GM19467 (cell line): ENCODE measurements around the gene ASPRV1.

Experiments used
- ATAC-seq: cut with Tn5 transposase; IDR thresholded peaks from one replicate; pipeline ENCODE4 v1.9.1; 2021; ENCODE audit warnings: mild to moderate bottlenecking, moderate library complexity; ENCODE audit not compliant: unreplicated experiment

The ASPRV1 gene

DNA sequence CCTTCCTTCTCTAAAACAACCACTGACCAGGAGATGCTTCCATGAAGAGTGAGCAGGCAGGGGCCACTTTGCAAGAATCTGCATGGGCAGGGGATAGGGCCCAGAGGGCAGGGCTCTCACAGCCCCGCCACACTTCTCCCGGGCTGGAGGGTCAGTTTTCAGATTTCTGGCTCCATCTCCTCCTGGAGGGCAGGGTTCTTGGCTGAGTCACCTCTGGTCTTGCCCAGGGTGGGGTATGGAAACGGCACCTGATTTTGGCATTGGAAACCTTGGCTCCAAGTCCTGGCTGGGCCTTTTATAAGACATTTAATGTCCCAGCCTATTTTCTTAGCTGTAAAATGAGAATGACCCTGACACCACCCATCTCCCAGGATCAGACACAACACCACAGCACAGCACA lies 27.6 kb upstream of the ASPRV1 start:
- no peak for ATAC-seq

GRCh38 chr2:69988086-69988635 lies 26.7 kb upstream of the ASPRV1 start:
- ATAC-seq, result no peak

DNA sequence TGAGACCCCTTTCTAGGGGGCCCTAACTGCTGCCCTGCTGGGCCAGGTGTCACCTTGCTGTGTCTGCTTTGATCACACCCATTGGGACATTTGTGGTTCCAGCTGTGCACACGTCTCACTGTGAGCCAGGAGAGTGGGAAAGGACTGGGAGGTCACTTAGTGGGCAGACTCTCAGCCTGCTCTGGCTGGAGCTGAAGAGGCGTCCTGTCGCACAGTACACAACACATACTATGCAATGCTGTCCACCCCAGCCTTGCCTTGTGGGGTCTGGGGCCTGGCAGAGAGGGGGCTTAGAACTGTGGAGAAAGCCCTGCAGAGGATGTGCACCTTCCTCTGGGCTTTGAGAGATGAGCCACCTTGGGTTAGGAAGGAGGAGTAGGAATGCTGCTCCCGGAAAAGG lies 25.3 kb upstream of the ASPRV1 start:
- ATAC-seq, result no peak

DNA sequence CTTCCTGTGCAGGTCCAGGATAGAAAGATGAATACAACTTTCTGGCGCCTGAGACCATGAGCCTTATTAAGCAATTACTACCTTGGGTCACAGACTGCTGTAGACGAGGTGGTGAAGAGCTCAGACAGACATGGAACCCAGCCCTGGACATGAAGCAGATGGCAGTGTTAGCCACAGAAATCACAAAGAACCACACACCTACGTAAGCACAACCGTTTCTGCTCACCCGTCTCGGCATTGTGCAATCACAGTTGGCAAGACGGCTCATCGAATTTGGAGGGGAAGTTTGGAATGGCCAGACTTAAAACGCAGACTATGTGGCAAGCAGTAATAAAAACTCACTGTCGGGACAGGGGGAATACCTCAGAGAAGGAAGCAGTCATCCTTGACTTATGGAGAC lies 24.3 kb upstream of the ASPRV1 start:
- ATAC-seq, result no peak

DNA sequence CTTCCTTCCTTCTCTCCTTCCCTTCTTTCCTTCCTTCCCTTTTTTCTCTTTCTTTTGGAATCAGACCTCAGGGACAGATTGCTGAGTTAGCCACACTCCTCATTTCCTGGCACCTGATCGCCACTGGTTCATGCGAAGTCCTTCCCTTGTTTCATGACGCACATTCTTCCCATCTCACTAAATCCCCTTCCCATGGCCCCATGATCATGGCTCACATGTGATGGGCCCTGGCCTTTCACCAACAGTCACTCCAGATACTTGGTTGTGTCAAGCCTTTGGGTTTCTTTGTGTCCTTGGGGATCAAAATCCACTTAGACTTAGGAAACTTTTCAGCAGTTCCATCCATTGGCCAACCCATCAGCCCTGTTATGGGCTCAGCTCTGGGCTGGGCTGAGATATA lies 23.8 kb upstream of the ASPRV1 start:
- no peak for ATAC-seq

- ATAC-seq, result no peak
Observed at GRCh38 chr2:69983392-69983966, 22.0 kb upstream of the ASPRV1 start.

- no peak for ATAC-seq
Observed at GRCh38 chr2:69979902-69980807, 18.7 kb upstream of the ASPRV1 start.

- no peak for ATAC-seq
Observed at GRCh38 chr2:69977906-69978482, 16.6 kb upstream of the ASPRV1 start.

- no peak for ATAC-seq
Observed at GRCh38 chr2:69977186-69977585, 15.8 kb upstream of the ASPRV1 start.

- ATAC-seq, result no peak
Observed at GRCh38 chr2:69975853-69976462, 14.5 kb upstream of the ASPRV1 start.

- no peak for ATAC-seq
Observed at GRCh38 chr2:69975136-69975852, 13.9 kb upstream of the ASPRV1 start.

DNA sequence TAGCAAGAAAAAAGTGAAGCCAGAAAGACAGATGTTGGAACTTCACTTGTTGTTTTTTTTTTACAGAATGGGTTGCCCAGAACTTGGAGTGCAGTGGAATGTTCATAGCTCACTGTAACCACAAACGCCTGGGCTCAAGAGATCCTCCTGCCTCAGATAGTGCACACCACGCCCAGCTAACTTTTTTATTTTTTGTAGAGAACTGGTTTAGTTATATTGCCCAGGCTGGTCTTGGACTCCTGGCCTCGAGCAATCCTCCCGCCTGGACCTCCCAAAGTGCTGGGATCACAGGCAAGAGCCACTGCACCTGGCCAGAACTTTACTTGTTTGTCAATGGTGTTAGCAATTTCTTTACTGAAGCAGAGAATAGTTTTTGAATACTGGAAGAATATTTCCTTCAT lies 11.9 kb upstream of the ASPRV1 start:
- ATAC-seq, result no peak

DNA sequence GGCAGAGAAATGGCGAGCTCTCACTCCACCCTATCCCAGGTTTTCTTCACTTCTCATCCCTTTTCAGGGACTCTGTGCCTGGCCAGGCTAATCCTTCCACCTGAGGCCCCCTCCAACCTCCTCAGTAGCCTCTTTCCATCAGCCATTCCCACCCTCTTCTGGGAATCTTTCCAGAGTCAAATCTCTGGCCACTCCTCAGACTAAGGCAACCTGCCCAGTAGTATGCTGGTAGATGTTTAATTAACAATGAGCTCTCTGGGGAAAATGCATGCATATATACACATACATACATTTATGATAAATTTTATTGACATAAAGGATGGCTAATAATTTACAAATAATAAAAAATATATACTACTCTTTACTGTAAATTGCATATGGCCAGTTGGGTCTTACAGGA lies 11.4 kb upstream of the ASPRV1 start:
- ATAC-seq, result no peak

GRCh38 chr2:69969991-69970390 lies 8.6 kb upstream of the ASPRV1 start:
- ATAC-seq, result no peak

- no peak for ATAC-seq
Observed at GRCh38 chr2:69969126-69969983, 7.9 kb upstream of the ASPRV1 start.

DNA sequence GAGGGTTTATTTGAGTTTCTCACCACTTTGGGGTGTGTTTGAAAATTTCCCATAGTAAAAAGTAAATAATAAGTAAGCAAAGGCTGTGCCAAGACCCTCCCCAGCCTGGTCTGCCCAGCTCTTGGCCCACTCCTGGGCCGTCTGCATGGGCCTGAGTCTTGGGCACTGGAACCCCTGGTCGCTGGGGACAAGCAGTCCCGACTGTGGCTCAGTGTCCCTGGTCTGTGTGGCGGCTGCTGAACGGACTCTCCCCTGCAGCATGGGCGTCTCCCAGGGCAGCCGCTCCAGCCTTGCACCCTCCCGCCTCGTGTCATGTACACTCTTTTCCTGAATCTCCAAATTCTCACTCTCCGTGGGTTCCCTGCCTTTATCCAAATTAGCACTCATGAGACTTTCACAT lies 7.2 kb upstream of the ASPRV1 start:
- no peak for ATAC-seq

- no peak for ATAC-seq
Observed at GRCh38 chr2:69966496-69966895, 5.1 kb upstream of the ASPRV1 start.

DNA sequence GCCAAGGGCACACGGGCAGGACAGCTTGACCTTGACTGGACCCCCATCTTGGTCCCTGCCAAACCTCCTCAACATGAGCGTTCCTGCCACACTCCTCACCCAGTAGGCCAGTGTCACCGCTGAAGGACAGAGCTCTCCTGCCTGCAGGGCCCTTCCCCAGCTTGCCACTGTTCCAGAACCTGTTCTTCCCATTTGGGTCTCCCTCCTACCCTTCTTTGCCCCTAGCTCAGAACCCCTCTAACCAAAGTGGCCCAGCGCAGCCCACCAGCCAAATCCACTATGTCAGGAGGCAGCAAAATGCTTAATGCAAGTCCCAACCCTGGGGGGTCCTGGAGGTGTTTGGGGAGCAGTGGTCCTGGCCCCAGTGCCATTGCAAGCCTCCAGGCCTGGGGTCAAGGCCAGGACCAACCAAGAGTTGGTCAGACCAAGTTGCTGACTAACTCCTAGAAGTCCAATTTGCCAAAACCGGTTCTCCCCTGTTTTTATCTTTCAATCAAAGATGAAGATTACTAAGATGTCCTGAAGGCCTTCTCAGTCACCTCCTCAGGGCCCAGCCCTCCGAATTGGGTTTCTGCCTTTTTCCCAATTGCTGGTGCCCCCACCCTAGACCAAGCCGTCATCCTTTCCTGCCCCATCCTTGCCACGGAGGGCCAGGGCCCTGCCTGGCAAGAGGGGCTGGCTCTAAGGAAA lies 4.5 kb upstream of the ASPRV1 start:
- no peak for ATAC-seq

GRCh38 chr2:69964353-69964841 lies 3.0 kb upstream of the ASPRV1 start:
- ATAC-seq, result no peak
